Esophagus muscularis mucosa (tissue), 4 donors: ENCODE data around the gene PCMT1. TPM values are rescaled to one million over a fixed set of nuclear protein-coding genes. Genes with fewer than 3 reads are reported as not detected.

Experiments
- DNase-seq: peaks from one replicate; pipeline ENCODE4 v3.0.0-alpha.2; 2017; ENCODE audit errors: extremely low spot score
- H3K27ac ChIP-seq, 4 donors: fragments of 200-600 bp; sonication (generic); replicated peaks in 1 of 4; 1 replicate in 3 of 4; 2 replicates in 1 of 4; pipeline ENCODE4 v1.5.1; 2016 to 2019; ENCODE audit warnings: mild to moderate bottlenecking in 1 of 4
- H3K27me3 ChIP-seq, 4 donors: fragments of 200-600 bp; sonication (generic); one replicate each; pipeline versions ENCODE4 v1.5.1 to v1.6.0; 2016 to 2019
- H3K36me3 ChIP-seq, 4 donors: fragments of 200-600 bp; sonication (generic); one replicate each; pipeline ENCODE4 v1.5.1; 2016 to 2019
- H3K4me1 ChIP-seq, 4 donors: fragments of 200-600 bp; sonication (generic); one replicate each; pipeline ENCODE4 v1.5.1; 2016 to 2019
- H3K4me3 ChIP-seq, 4 donors: fragments of 200-600 bp; sonication (generic); 1 replicate in 2 of 4; 2 replicates in 2 of 4; pipeline ENCODE4 v1.5.1; 2016 to 2019; ENCODE audit warnings: mild to moderate bottlenecking in 4 of 4, moderate library complexity in 1 of 4
- H3K9me3 ChIP-seq, 4 donors: fragments of 200-600 bp; sonication (generic); 1 replicate in 3 of 4; 2 replicates in 1 of 4; pipeline ENCODE4 v1.5.1; 2016 to 2019
- CTCF ChIP-seq, 3 experiments: fragments of 200-600 bp in 2 of 3; fragments of 450-650 bp in 1 of 3; sonication (generic) in 2 of 3; IDR thresholded peaks; one replicate each; pipeline ENCODE4 v1.5.1; 2017 to 2019; ENCODE audit warnings: antibody characterized with exemption in 3 of 3, mild to moderate bottlenecking in 2 of 3, moderate library complexity in 1 of 3
- EP300 ChIP-seq: sonication (generic); formaldehyde crosslinking; IDR thresholded peaks from one replicate; pipeline ENCODE4 v1.6.1; 2017; ENCODE audit warnings: antibody characterized with exemption
- POLR2A ChIP-seq: fragments of 450-650 bp; IDR thresholded peaks from one replicate; pipeline ENCODE4 v1.6.1; 2017; ENCODE audit warnings: antibody characterized with exemption, moderate library complexity, mild to moderate bottlenecking, low read depth
- POLR2AphosphoS5 ChIP-seq, 2 donors: sonication (generic); formaldehyde crosslinking; IDR thresholded peaks; one replicate each; pipeline ENCODE4 v1.6.1; 2017; ENCODE audit warnings: antibody characterized with exemption in 2 of 2
- WGBS: methylation state at CpG from one replicate; pipeline ENCODE4 v1.1.5; 2018; 5-methylcytosine and 5-hydroxymethylcytosine counted together
- intact Hi-C: fragments of 100-400 bp; cut with DNase I; formaldehyde crosslinking; loops from one replicate; pipeline ENCODE4 v1.15.1; 2023
- total RNA-seq, 4 donors: library from RNA; depleted of rRNA; stranded (reverse); fragments of >200 nt; gene quantifications; one replicate each; pipeline versions ENCODE4 v1.1.0 to v1.2.1, GENCODE V29; 2016

Gene PCMT1
- total RNA-seq, 4 donors from 2014 or later = 93.9 to 111 (median 107) TPM

- H3K9me3 ChIP-seq = no peaks in the 10 kb centered on the region
- H3K27ac ChIP-seq = peak overlapping the region; percentile 96 to 99 (median 98)
- no peak for TF ChIP-seq POLR2A
- TF ChIP-seq CTCF (IDR thresholded peaks at IDR 0.05) = no peak
- TF ChIP-seq EP300 = no peak
- TF ChIP-seq POLR2AphosphoS5 (IDR thresholded peaks at IDR 0.05) = no peak
- DNase-seq = no peak
- WGBS = 15% methylated on average over 8 of the region's 8 CpGs
- peaks cover 0 to 3% (median 0%) of the 10 kb centered on the region in 4 donors for H3K36me3 ChIP-seq
- intact Hi-C loops = loop anchor here (10.0 kb wide), 1 partner anchor 172 kb away; the partner anchor contains the start of gene PPIL4
- H3K4me3 ChIP-seq = peak overlapping the region; percentile 83 to 91 (median 86)
- H3K4me1 ChIP-seq = peaks cover 27 to 59% (median 49%) of the 10 kb centered on the region in 4 donors
- no peaks in the 10 kb centered on the region for H3K27me3 ChIP-seq
Measured at GRCh38 chr6:149716181-149716963, 33.2 kb upstream of the PCMT1 start.

DNA sequence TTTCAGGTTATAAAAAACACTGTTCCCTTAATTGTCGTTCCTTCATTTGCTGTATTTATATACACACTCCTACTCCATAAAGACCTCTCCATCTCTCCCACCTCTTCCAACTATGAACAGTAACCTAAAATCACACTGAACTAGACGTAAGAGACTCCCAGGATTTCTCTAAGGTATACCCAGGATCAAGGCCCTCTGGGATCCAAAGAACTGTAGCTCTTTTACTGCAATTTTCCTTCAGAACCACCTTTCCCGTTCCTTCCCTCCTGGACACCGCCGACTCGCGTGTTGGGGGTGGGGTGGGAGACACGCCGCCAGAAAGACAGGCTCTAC, 32.3 kb upstream of the PCMT1 start:
- Histone ChIP-seq H3K9me3 (no peaks in the 10 kb centered on the region), H3K27ac (peak overlapping the region; percentile 96 to 99 (median 98)), H3K4me1 (peaks cover 27 to 51% (median 46%) of the 10 kb centered on the region in 4 donors), H3K27me3 (no peaks in the 10 kb centered on the region), H3K4me3 (peak overlapping the region; percentile 83 to 91 (median 86)), H3K36me3 (no peaks in the 10 kb centered on the region)
- WGBS = 2% methylated on average over 9 of the region's 9 CpGs
- intact Hi-C loops = loop anchor here (10.0 kb wide), 1 partner anchor 172 kb away; the partner anchor contains the start of gene PPIL4
- TF ChIP-seq CTCF (IDR thresholded peaks at IDR 0.05) (no peak), EP300 (no peak), POLR2AphosphoS5 (IDR thresholded peaks at IDR 0.05) (no peak), POLR2A (no peak)
- DNase-seq = no peak

DNA sequence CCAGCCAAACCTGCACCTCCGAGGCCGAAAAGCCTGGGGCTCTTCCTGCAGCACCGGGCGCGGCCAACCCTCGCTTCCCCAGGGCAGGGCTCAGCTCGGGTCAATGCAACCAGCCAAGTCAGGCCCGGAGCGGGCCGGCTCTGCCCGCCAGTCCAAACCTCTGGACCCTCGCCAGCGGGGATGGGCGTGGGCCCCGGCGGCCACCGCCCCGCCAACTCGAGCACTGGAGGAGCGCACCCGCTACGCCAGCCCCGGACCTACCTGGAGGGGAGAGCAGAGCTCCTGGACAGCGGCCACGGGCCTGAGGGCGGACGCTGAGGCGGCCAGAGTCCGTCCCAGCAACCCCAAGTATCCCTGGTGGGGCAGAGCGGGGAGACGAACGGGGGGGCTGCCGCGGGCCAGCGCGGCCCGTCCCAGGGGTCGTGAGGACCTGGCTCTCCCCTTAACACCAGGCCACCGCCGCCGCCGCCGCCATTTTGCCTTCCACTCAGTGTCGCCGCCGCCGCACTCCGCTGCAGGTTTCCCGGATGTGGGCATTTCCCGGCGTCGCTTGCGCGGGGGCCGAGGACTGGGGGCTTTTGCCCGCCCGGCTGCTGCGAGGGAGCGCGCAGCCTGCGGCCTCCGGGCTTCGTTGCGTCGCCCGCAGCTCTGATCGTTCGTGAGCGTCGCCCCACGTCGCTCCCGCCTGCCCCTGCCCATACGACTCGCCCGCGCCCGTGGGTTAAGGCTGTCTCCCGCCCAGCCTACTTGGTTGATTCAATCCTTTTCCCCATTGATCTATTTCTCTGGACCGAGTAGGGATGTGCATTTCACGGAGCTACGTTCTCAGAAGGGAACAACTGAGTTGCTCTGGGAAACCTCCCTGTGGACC, 31.7 kb upstream of the PCMT1 start, which contains the start of gene LATS1:
TSS of gene LATS1 (minus strand) at position 514 of the 871 bp plus-strand sequence. CDS start 15,975 bp downstream, outside the sequence.
- Histone ChIP-seq H3K27ac (peak within 1 kb of the TSS; percentile 96 to 99 (median 98)), H3K4me1 (peaks cover 27 to 46% (median 44%) of the 10 kb centered on the region in 4 donors), H3K36me3 (peaks cover 0 to 2% (median 0%) of the 10 kb centered on the region in 4 donors), H3K27me3 (no peaks in the 10 kb centered on the region), H3K4me3 (peak within 1 kb of the TSS; percentile 83 to 91 (median 86)), H3K9me3 (no peaks in the 10 kb centered on the region)
- intact Hi-C loops = loop anchor here (10.0 kb wide), 1 partner anchor 173 kb away; the partner anchor contains the start of gene PPIL4
- under 1% methylated on average over 30 of the region's 82 CpGs for WGBS
- TF ChIP-seq POLR2AphosphoS5 (IDR thresholded peaks at IDR 0.05) (peak; percentile 80 to 90), CTCF (IDR thresholded peaks at IDR 0.05) (peak in 1 of 3 experiments; percentile 10), EP300 (no peak), POLR2A (peak; percentile 54)
- peak; percentile 97 for DNase-seq

DNA sequence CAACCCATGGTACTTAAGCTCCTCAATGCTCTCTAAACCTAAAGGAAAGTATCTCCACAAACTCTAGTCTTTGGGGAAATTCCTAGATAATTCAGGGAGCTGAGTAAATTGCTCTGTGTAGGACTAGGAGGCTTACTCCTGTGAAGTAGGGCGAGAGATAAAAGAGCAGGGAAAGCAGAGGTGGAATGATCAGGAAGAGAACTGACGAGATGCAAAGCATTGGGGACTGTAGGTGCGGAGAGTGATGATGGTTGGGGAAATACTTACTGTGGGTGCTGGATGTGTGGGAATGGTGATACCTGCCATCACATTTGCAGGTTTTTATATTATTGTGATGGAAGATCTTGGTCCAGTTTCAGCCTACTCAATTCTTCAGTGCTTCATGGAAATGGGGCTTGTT, 30.0 kb upstream of the PCMT1 start:
- no peak for DNase-seq
- TF ChIP-seq POLR2AphosphoS5 (IDR thresholded peaks at IDR 0.05) (no peak), EP300 (no peak), POLR2A (no peak), CTCF (IDR thresholded peaks at IDR 0.05) (no peak)
- H3K27me3 ChIP-seq = no peaks in the 10 kb centered on the region
- H3K4me1 ChIP-seq = peaks cover 21 to 31% (median 29%) of the 10 kb centered on the region in 4 donors
- H3K36me3 ChIP-seq = peaks cover 0 to 7% (median under 1%) of the 10 kb centered on the region in 4 donors
- intact Hi-C loops = loop anchor here (10.0 kb wide), 1 partner anchor 175 kb away; the partner anchor contains the start of gene PPIL4
- WGBS = 96% methylated on average over 3 of the region's 3 CpGs
- no peaks in the 10 kb centered on the region for H3K9me3 ChIP-seq
- H3K27ac ChIP-seq = no peak overlapping the region
- no peak overlapping the region for H3K4me3 ChIP-seq
